ENCODE measurements around the gene SMAP2.

DNA sequence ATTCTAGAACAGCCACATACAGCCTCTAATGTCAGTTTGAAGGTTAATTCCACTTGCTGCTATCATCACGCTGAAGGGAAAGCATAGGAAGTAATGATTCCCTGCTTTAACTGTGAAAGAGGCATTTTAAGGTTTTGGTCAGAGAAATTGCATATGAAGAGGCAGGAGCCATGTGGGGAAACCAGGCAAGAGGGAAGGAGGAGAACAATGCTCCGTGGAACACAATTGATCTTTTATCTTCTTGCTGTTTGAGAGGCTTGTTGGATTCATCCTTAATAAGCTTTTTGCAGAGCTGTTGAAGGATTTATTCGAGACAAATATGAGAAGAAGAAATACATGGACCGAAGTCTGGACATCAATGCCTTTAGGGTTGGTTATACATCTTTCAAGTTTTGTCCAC lies 35.9 kb downstream of the SMAP2 start:
- TF ChIP-seq, protein P1, sequence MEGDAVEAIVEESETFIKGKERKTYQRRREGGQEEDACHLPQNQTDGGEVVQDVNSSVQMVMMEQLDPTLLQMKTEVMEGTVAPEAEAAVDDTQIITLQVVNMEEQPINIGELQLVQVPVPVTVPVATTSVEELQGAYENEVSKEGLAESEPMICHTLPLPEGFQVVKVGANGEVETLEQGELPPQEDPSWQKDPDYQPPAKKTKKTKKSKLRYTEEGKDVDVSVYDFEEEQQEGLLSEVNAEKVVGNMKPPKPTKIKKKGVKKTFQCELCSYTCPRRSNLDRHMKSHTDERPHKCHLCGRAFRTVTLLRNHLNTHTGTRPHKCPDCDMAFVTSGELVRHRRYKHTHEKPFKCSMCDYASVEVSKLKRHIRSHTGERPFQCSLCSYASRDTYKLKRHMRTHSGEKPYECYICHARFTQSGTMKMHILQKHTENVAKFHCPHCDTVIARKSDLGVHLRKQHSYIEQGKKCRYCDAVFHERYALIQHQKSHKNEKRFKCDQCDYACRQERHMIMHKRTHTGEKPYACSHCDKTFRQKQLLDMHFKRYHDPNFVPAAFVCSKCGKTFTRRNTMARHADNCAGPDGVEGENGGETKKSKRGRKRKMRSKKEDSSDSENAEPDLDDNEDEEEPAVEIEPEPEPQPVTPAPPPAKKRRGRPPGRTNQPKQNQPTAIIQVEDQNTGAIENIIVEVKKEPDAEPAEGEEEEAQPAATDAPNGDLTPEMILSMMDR (IDR thresholded peaks at IDR 0.05), result no peak
- TF ChIP-seq POLR2A (IDR thresholded peaks at IDR 0.05), result no peak
